Endothelial cell (in vitro differentiated cells): ENCODE measurements around the gene GRM5. TPM values are rescaled to one million over a fixed set of nuclear protein-coding genes. Genes with fewer than 3 reads are reported as not detected.
"Not testable (repeated sequence)": the region's sequence is repeated elsewhere in the genome, so short reads cannot be mapped to it uniquely, and the experiment has no call there.

Source experiments
- DNase-seq: peaks from one replicate; pipeline ENCODE4 v3.0.0; 2021; ENCODE audit warnings: low spot score
- H3K27ac Mint-ChIP-seq: one replicate; pipeline ENCODE4 v1.8.0; 2021; ENCODE audit warnings: mixed read lengths, inconsistent platforms; ENCODE audit not compliant: unreplicated experiment
- H3K27me3 Mint-ChIP-seq: one replicate; pipeline ENCODE4 v1.8.0; 2021; ENCODE audit warnings: mild to moderate bottlenecking, moderate library complexity, mixed read lengths, inconsistent platforms; ENCODE audit not compliant: unreplicated experiment
- H3K36me3 Mint-ChIP-seq: one replicate; pipeline ENCODE4 v1.8.0; 2021; ENCODE audit warnings: mild to moderate bottlenecking, low read depth, mixed read lengths, inconsistent platforms; ENCODE audit not compliant: unreplicated experiment
- H3K4me1 Mint-ChIP-seq: one replicate; pipeline ENCODE4 v1.8.0; 2021; ENCODE audit warnings: mild to moderate bottlenecking, mixed read lengths, inconsistent platforms; ENCODE audit not compliant: unreplicated experiment
- H3K4me3 Mint-ChIP-seq: one replicate; pipeline ENCODE4 v1.8.0; 2021; ENCODE audit warnings: mild to moderate bottlenecking, mixed read lengths, inconsistent platforms; ENCODE audit not compliant: unreplicated experiment
- H3K9me3 Mint-ChIP-seq: one replicate; pipeline ENCODE4 v1.8.0; 2021; ENCODE audit warnings: mixed read lengths, inconsistent platforms; ENCODE audit not compliant: unreplicated experiment
- CTCF ChIP-seq: fragments of 200-600 bp; sonication (generic); IDR thresholded peaks from one replicate; pipeline ENCODE4 v1.5.0; 2021; ENCODE audit warnings: antibody characterized with exemption; ENCODE audit not compliant: unreplicated experiment
- long read RNA-seq: library from polyadenylated mRNA; unstranded; transcript quantifications from one replicate; pipeline ENCODE4 v2.0.0, GENCODE V29; 2020; ENCODE audit not compliant: unreplicated experiment
- total RNA-seq: library from RNA; stranded (reverse); fragmentation: NEBNext Ultra II Directional; extraction: Animal tissue kit (Norgen Biotek cat#: 25700); gene quantifications from one replicate; pipeline ENCODE4 v1.2.1, GENCODE V29; 2021; ENCODE audit not compliant: unreplicated experiment

GRM5 gene
- total RNA-seq = 0.28 TPM
- long read RNA-seq = 0 reads

GRCh38 chr11:89065651-89066201 lies at the start of gene GRM5:
GRM5 (minus strand) TSS chr11:89065982; CDS start chr11:89047872, 18,110 bp downstream.
- H3K36me3 Mint-ChIP-seq = not testable (repeated sequence)

GRCh38 chr11:89097956-89098355 lies 32.2 kb upstream of the GRM5 start:
- H3K4me3 Mint-ChIP-seq, H3K27me3 Mint-ChIP-seq, H3K27ac Mint-ChIP-seq, H3K4me1 Mint-ChIP-seq, H3K9me3 Mint-ChIP-seq, H3K36me3 Mint-ChIP-seq: not testable (repeated sequence)
- DNase-seq = peak; percentile 12
- TF ChIP-seq CTCF = peak; percentile 75

More at GRCh38 chr11:89065651-89066201, at the start of gene GRM5:
- H3K27ac Mint-ChIP-seq, H3K4me3 Mint-ChIP-seq, H3K4me1 Mint-ChIP-seq, H3K9me3 Mint-ChIP-seq: not testable (repeated sequence)
- peaks cover 21% of the 10 kb centered on the region for H3K27me3 Mint-ChIP-seq
- peak; percentile 21 for DNase-seq

- not testable (repeated sequence) for H3K4me1 Mint-ChIP-seq, H3K9me3 Mint-ChIP-seq, H3K27me3 Mint-ChIP-seq, H3K36me3 Mint-ChIP-seq, DNase-seq, H3K4me3 Mint-ChIP-seq, H3K27ac Mint-ChIP-seq
Observed at GRCh38 chr11:89093806-89094205, 28.0 kb upstream of the GRM5 start.

GRCh38 chr11:89084951-89085350 lies 19.2 kb upstream of the GRM5 start:
- not testable (repeated sequence) for H3K9me3 Mint-ChIP-seq, H3K27me3 Mint-ChIP-seq, H3K4me1 Mint-ChIP-seq, H3K4me3 Mint-ChIP-seq, H3K27ac Mint-ChIP-seq, H3K36me3 Mint-ChIP-seq, DNase-seq

GRCh38 chr11:89070911-89071310 lies 5.1 kb upstream of the GRM5 start:
- H3K4me1 Mint-ChIP-seq, H3K4me3 Mint-ChIP-seq, H3K27me3 Mint-ChIP-seq, H3K9me3 Mint-ChIP-seq, DNase-seq, H3K36me3 Mint-ChIP-seq, H3K27ac Mint-ChIP-seq: not testable (repeated sequence)

- TF ChIP-seq CTCF = no peak
- no peak overlapping the region for H3K4me3 Mint-ChIP-seq
- H3K36me3 Mint-ChIP-seq = no peaks in the 10 kb centered on the region
- H3K9me3 Mint-ChIP-seq = no peaks in the 10 kb centered on the region
- H3K27ac Mint-ChIP-seq = no peak overlapping the region
- no peak for DNase-seq
- peaks cover 4% of the 10 kb centered on the region for H3K4me1 Mint-ChIP-seq
- peaks cover 21% of the 10 kb centered on the region for H3K27me3 Mint-ChIP-seq
Observed at GRCh38 chr11:89067264-89067663, 1.5 kb upstream of the GRM5 start.

GRCh38 chr11:89065066-89065465 lies 716 bp downstream of the GRM5 start:
- Mint-ChIP-seq H3K9me3 (no peaks in the 10 kb centered on the region), H3K27ac (no peak overlapping the region), H3K4me1 (peaks cover 4% of the 10 kb centered on the region), H3K27me3 (peaks cover 21% of the 10 kb centered on the region), H3K4me3 (no peak overlapping the region), H3K36me3 (no peaks in the 10 kb centered on the region)
- no peak for DNase-seq
- TF ChIP-seq CTCF = no peak

- peaks cover 21% of the 10 kb centered on the region for H3K27me3 Mint-ChIP-seq
- not testable (repeated sequence) for H3K9me3 Mint-ChIP-seq, DNase-seq, H3K27ac Mint-ChIP-seq, H3K36me3 Mint-ChIP-seq, H3K4me1 Mint-ChIP-seq, H3K4me3 Mint-ChIP-seq
Observed at GRCh38 chr11:89063481-89063951, 2.3 kb downstream of the GRM5 start.

GRCh38 chr11:89062771-89063298 lies 2.9 kb downstream of the GRM5 start:
- H3K4me1 Mint-ChIP-seq, H3K9me3 Mint-ChIP-seq, H3K4me3 Mint-ChIP-seq, H3K27ac Mint-ChIP-seq, H3K36me3 Mint-ChIP-seq: not testable (repeated sequence)
- DNase-seq = peak; percentile 19
- H3K27me3 Mint-ChIP-seq = peaks cover 21% of the 10 kb centered on the region
